MM.1S (cell line): ENCODE results near the gene KPNA4.
"Not testable (repeated sequence)": the region's sequence is repeated elsewhere in the genome, so short reads cannot be mapped to it uniquely, and the experiment has no call there.

Experiments used
- DNase-seq: peaks from one replicate; pipeline ENCODE4 v3.0.0-alpha.2; 2015
- H2AFZ ChIP-seq: fragments of 300-600 bp; sonication (generic); 2 replicates; pipeline ENCODE4 v1.6.0; 2016; ENCODE audit warnings: antibody characterized with exemption, low read length
- H3F3A ChIP-seq: fragments of 300-600 bp; sonication (generic); 2 replicates; pipeline ENCODE4 v1.6.1; 2016; ENCODE audit warnings: mild to moderate bottlenecking, antibody characterized with exemption, low read length, moderate library complexity, mixed read lengths; ENCODE audit not compliant: insufficient read depth
- H3K27ac ChIP-seq: fragments of 300-600 bp; sonication (generic); 2 replicates; pipeline ENCODE4 v1.5.1; 2016; ENCODE audit warnings: mild to moderate bottlenecking, low read length
- H3K27me3 ChIP-seq: fragments of 300-600 bp; sonication (generic); replicated peaks from 2 replicates; pipeline ENCODE4 v1.6.0; 2016; ENCODE audit warnings: low read length; ENCODE audit not compliant: insufficient read depth
- H3K36me3 ChIP-seq: fragments of 300-600 bp; sonication (generic); replicated peaks from 2 replicates; pipeline ENCODE4 v1.6.1; 2016; ENCODE audit warnings: mild to moderate bottlenecking, low read length, mixed read lengths; ENCODE audit not compliant: insufficient read depth
- H3K4me1 ChIP-seq: fragments of 300-600 bp; sonication (generic); 2 replicates; pipeline ENCODE4 v1.6.1; 2016; ENCODE audit warnings: low read length, mixed read lengths
- H3K4me2 ChIP-seq: fragments of 300-600 bp; sonication (generic); 2 replicates; pipeline ENCODE4 v1.6.0; 2016; ENCODE audit warnings: low read depth, low read length
- H3K4me3 ChIP-seq: fragments of 300-600 bp; sonication (generic); 2 replicates; pipeline ENCODE4 v1.5.1; 2016; ENCODE audit warnings: low read length, mixed read lengths
- H3K79me2 ChIP-seq: fragments of 300-600 bp; sonication (generic); 2 replicates; pipeline ENCODE4 v1.6.1; 2016; ENCODE audit warnings: mixed run types, low read length, mixed read lengths
- H3K9ac ChIP-seq: fragments of 300-600 bp; sonication (generic); 2 replicates; pipeline ENCODE4 v1.6.1; 2016; ENCODE audit warnings: low read length, mixed read lengths
- H3K9me2 ChIP-seq: fragments of 300-600 bp; sonication (generic); replicated peaks from 2 replicates; pipeline ENCODE4 v1.6.1; 2016; ENCODE audit warnings: mild to moderate bottlenecking, low read length, mixed read lengths; ENCODE audit not compliant: insufficient read depth
- H3K9me3 ChIP-seq: fragments of 300-600 bp; sonication (generic); replicated peaks from 2 replicates; pipeline ENCODE4 v1.6.1; 2016; ENCODE audit warnings: mild to moderate bottlenecking, low read length, mixed read lengths; ENCODE audit not compliant: insufficient read depth
- H4K20me1 ChIP-seq: fragments of 300-600 bp; sonication (generic); 2 replicates; pipeline ENCODE4 v1.6.1; 2016; ENCODE audit warnings: mild to moderate bottlenecking, low read length, moderate library complexity, mixed read lengths; ENCODE audit not compliant: insufficient read depth
- EZH2 ChIP-seq: fragments of 300-600 bp; sonication (generic); optimal IDR thresholded peaks from 2 replicates; pipeline ENCODE3; 2017; ENCODE audit warnings: low read depth, mild to moderate bottlenecking, antibody characterized with exemption, low read length, mixed read lengths
- EZH2phosphoT487 ChIP-seq: fragments of 300-600 bp; sonication (generic); IDR thresholded peaks from 2 replicates; pipeline ENCODE4 v1.6.1; 2018; ENCODE audit warnings: antibody characterized with exemption, low read length
- TF ChIP-seq, protein P1 (sequence below): fragments of 300-600 bp; sonication (generic); IDR thresholded peaks from 2 replicates; pipeline ENCODE4 v1.5.1; 2016; ENCODE audit warnings: antibody characterized with exemption, low read length, mixed read lengths

KPNA4 gene

GRCh38 chr3:160455846-160456245 lies 109.5 kb downstream of the KPNA4 start:
- Histone ChIP-seq H3K36me3 (no peaks in the 10 kb centered on the region), H3K4me2 (no peak overlapping the region)

GRCh38 chr3:160454995-160455394 lies 110.4 kb downstream of the KPNA4 start:
- H3K27me3 ChIP-seq, result no peaks in the 10 kb centered on the region
- no peak overlapping the region for H3K27ac ChIP-seq
- no peaks in the 10 kb centered on the region for H3K9me3 ChIP-seq
- H3K4me2 ChIP-seq, result no peak overlapping the region
- TF ChIP-seq EZH2 (no peak), EZH2phosphoT487 (no peak)
- TF ChIP-seq, protein P1, sequence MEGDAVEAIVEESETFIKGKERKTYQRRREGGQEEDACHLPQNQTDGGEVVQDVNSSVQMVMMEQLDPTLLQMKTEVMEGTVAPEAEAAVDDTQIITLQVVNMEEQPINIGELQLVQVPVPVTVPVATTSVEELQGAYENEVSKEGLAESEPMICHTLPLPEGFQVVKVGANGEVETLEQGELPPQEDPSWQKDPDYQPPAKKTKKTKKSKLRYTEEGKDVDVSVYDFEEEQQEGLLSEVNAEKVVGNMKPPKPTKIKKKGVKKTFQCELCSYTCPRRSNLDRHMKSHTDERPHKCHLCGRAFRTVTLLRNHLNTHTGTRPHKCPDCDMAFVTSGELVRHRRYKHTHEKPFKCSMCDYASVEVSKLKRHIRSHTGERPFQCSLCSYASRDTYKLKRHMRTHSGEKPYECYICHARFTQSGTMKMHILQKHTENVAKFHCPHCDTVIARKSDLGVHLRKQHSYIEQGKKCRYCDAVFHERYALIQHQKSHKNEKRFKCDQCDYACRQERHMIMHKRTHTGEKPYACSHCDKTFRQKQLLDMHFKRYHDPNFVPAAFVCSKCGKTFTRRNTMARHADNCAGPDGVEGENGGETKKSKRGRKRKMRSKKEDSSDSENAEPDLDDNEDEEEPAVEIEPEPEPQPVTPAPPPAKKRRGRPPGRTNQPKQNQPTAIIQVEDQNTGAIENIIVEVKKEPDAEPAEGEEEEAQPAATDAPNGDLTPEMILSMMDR, result no peak
- H3K36me3 ChIP-seq, result no peaks in the 10 kb centered on the region
- H3F3A ChIP-seq, result no peaks in the 10 kb centered on the region
- no peak overlapping the region for H3K4me3 ChIP-seq
- H4K20me1 ChIP-seq, result no peaks in the 10 kb centered on the region
- no peaks in the 10 kb centered on the region for H3K79me2 ChIP-seq
- no peak overlapping the region for H2AFZ ChIP-seq
- DNase-seq, result no peak
- H3K9me2 ChIP-seq, result no peaks in the 10 kb centered on the region
- H3K4me1 ChIP-seq, result peaks cover 3% of the 10 kb centered on the region
- H3K9ac ChIP-seq, result no peak overlapping the region

More at GRCh38 chr3:160455846-160456245, 109.5 kb downstream of the KPNA4 start:
- Histone ChIP-seq H3F3A (no peaks in the 10 kb centered on the region), H3K9me3 (no peaks in the 10 kb centered on the region), H3K4me1 (no peaks in the 10 kb centered on the region), H2AFZ (no peak overlapping the region), H4K20me1 (no peaks in the 10 kb centered on the region), H3K9ac (no peak overlapping the region), H3K27me3 (no peaks in the 10 kb centered on the region), H3K27ac (no peak overlapping the region), H3K4me3 (no peak overlapping the region), H3K9me2 (no peaks in the 10 kb centered on the region), H3K79me2 (no peaks in the 10 kb centered on the region)
- DNase-seq, result no peak
- TF ChIP-seq, protein P1, result no peak
- no peak for TF ChIP-seq EZH2
- no peak for TF ChIP-seq EZH2phosphoT487

DNA sequence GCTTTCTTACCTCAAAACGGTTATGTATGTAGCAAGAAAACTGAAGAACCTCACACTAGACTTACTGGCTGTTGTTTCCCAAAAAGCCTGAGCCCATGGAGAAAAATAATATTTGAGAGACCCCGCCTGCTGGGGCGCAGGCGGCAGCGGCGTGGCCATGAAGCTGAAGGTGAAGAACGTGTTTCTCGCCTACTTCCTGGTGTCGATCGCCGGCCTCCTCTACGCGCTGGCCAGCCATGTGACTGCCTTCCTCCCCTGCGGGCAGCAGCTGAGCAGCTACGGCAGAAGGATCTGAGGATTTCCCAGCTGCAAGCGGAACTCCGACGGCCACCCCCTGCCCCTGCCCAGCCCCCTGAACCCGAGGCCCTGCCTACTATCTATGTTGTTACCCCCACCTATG lies 113.1 kb downstream of the KPNA4 start:
- not testable (repeated sequence) for H3K9me2 ChIP-seq, H3K9me3 ChIP-seq, H3K27ac ChIP-seq, H3K27me3 ChIP-seq, H4K20me1 ChIP-seq, H2AFZ ChIP-seq, DNase-seq, H3K36me3 ChIP-seq, H3K9ac ChIP-seq, H3K4me2 ChIP-seq, H3K4me3 ChIP-seq
- Histone ChIP-seq H3K4me1 (peaks cover 15% of the 10 kb centered on the region), H3K79me2 (peaks cover 20% of the 10 kb centered on the region), H3F3A (peaks cover 13% of the 10 kb centered on the region)

GRCh38 chr3:160451602-160452001 lies 113.8 kb downstream of the KPNA4 start:
- H3K27me3 ChIP-seq, result no peaks in the 10 kb centered on the region
- no peak overlapping the region for H3K9ac ChIP-seq
- no peaks in the 10 kb centered on the region for H3K9me3 ChIP-seq
- H3K9me2 ChIP-seq, result no peaks in the 10 kb centered on the region
- peaks cover 13% of the 10 kb centered on the region for H3F3A ChIP-seq
- peaks cover 15% of the 10 kb centered on the region for H3K4me1 ChIP-seq
- H3K4me2 ChIP-seq, result no peak overlapping the region
- H3K36me3 ChIP-seq, result no peaks in the 10 kb centered on the region
- no peak for DNase-seq
- H3K4me3 ChIP-seq, result no peak overlapping the region
- no peak overlapping the region for H2AFZ ChIP-seq
- no peak for TF ChIP-seq EZH2phosphoT487
- no peak for TF ChIP-seq EZH2
- TF ChIP-seq, protein P1, result no peak
- H4K20me1 ChIP-seq, result no peaks in the 10 kb centered on the region
- H3K27ac ChIP-seq, result no peak overlapping the region
- H3K79me2 ChIP-seq, result peaks cover 26% of the 10 kb centered on the region
